WTC11 (cell line): ENCODE results near the gene TMEM204. TPM values are rescaled to one million over a fixed set of nuclear protein-coding genes. Genes with fewer than 3 reads are reported as not detected.

Source experiments
- ATAC-seq: fragments of 200-7000 bp; cut with Tn5 transposase; 2 replicates; pipeline ENCODE4 v1.10.0; 2021; ENCODE audit warnings: mild to moderate bottlenecking, moderate library complexity
- CTCF ChIA-PET: fragments of 300-600 bp; sonication (Branson Sonifier 250); formaldehyde crosslinking; loops from one replicate; lab custom pipeline; 2021; ENCODE audit warnings: antibody characterized with exemption; lab: Charles Lee
- POLR2A ChIA-PET: fragments of 350-600 bp; sonication (Branson Sonifier 250); formaldehyde crosslinking; loops from one replicate; lab custom pipeline; 2021; ENCODE audit warnings: antibody characterized with exemption; lab: Charles Lee
- DNase-seq: peaks from one replicate; pipeline ENCODE4 v3.0.0; 2021; ENCODE audit warnings: low spot score
- H3K27ac Mint-ChIP-seq: 2 replicates; pipeline ENCODE4 v1.8.0; 2021; ENCODE audit warnings: mixed read lengths
- H3K27me3 Mint-ChIP-seq: 2 replicates; pipeline ENCODE4 v1.8.0; 2021; ENCODE audit warnings: low read depth, mild to moderate bottlenecking, moderate library complexity, mixed read lengths
- H3K36me3 Mint-ChIP-seq: 2 replicates; pipeline ENCODE4 v1.8.0; 2021; ENCODE audit warnings: mixed read lengths
- H3K4me1 Mint-ChIP-seq: 2 replicates; pipeline ENCODE4 v1.8.0; 2022; ENCODE audit warnings: mixed read lengths
- H3K4me3 Mint-ChIP-seq: 2 replicates; pipeline ENCODE4 v1.8.0; 2021; ENCODE audit warnings: mild to moderate bottlenecking, moderate library complexity, mixed read lengths
- H3K9me3 Mint-ChIP-seq: 2 replicates; pipeline ENCODE4 v1.8.0; 2021; ENCODE audit warnings: mixed read lengths
- AR ChIP-seq: fragments of 250-450 bp; sonication (Bioruptor Pico); IDR thresholded peaks from 2 replicates; pipeline ENCODE4 v1.9.0; 2021; ENCODE audit warnings: mild to moderate bottlenecking
- ARID4B ChIP-seq: sonication (generic); formaldehyde crosslinking; IDR thresholded peaks from 2 replicates; pipeline ENCODE4 v1.8.0; 2023; ENCODE audit warnings: missing genetic modification reagents, mild to moderate bottlenecking, borderline replicate concordance
- ATF1 ChIP-seq: sonication (generic); formaldehyde crosslinking; IDR thresholded peaks from 2 replicates; pipeline ENCODE4 v1.8.1; 2023; ENCODE audit warnings: mild to moderate bottlenecking, moderate library complexity, missing genetic modification reagents
- ATF6 ChIP-seq: sonication (generic); formaldehyde crosslinking; IDR thresholded peaks from 2 replicates; pipeline ENCODE4 v1.8.1; 2023; ENCODE audit warnings: mild to moderate bottlenecking, missing genetic modification reagents
- FOXP1 ChIP-seq: sonication (generic); formaldehyde crosslinking; IDR thresholded peaks from 2 replicates; pipeline ENCODE4 v1.8.0; 2022; ENCODE audit warnings: missing genetic modification reagents, mild to moderate bottlenecking, moderate library complexity, borderline replicate concordance
- JUN ChIP-seq: sonication (generic); formaldehyde crosslinking; IDR thresholded peaks from 2 replicates; pipeline ENCODE4 v1.8.0; 2023; ENCODE audit warnings: mild to moderate bottlenecking, missing genetic modification reagents
- NR2C2 ChIP-seq: sonication (generic); formaldehyde crosslinking; IDR thresholded peaks from 2 replicates; pipeline ENCODE4 v1.8.0; 2022; ENCODE audit warnings: mild to moderate bottlenecking, missing genetic modification reagents
- PREB ChIP-seq: sonication (generic); formaldehyde crosslinking; IDR thresholded peaks from 2 replicates; pipeline ENCODE4 v1.8.1; 2022; ENCODE audit warnings: mild to moderate bottlenecking, missing genetic modification reagents, moderate library complexity, borderline replicate concordance
- ZBTB21 ChIP-seq: sonication (generic); formaldehyde crosslinking; IDR thresholded peaks from 2 replicates; pipeline ENCODE4 v1.8.1; 2023; ENCODE audit warnings: mild to moderate bottlenecking, missing genetic modification reagents, borderline replicate concordance
- ZNF281 ChIP-seq: sonication (generic); formaldehyde crosslinking; IDR thresholded peaks from 2 replicates; pipeline ENCODE4 v1.8.0; 2023; ENCODE audit warnings: mild to moderate bottlenecking, missing genetic modification reagents
- ZNF396 ChIP-seq: fragments of 250-450 bp; sonication (Bioruptor Pico); IDR thresholded peaks from 2 replicates; pipeline ENCODE4 v1.8.0; 2021; ENCODE audit warnings: mild to moderate bottlenecking, moderate library complexity, borderline replicate concordance
- ZNF416 ChIP-seq: fragments of 250-450 bp; sonication (Bioruptor Pico); IDR thresholded peaks from 2 replicates; pipeline ENCODE4 v1.9.0; 2021; ENCODE audit warnings: mild to moderate bottlenecking, inconsistent platforms
- ZNF532 ChIP-seq: fragments of 250-450 bp; sonication (Bioruptor Pico); IDR thresholded peaks from 2 replicates; pipeline ENCODE4 v1.9.0; 2021; ENCODE audit warnings: mild to moderate bottlenecking, borderline replicate concordance
- ZNF671 ChIP-seq: fragments of 250-450 bp; sonication (Bioruptor Pico); IDR thresholded peaks from 2 replicates; pipeline ENCODE4 v1.8.0; 2021; ENCODE audit warnings: mild to moderate bottlenecking
- ZSCAN18 ChIP-seq: fragments of 250-450 bp; sonication (Bioruptor Pico); IDR thresholded peaks from 2 replicates; pipeline ENCODE4 v2.1.2; 2022; ENCODE audit warnings: mild to moderate bottlenecking, moderate library complexity
- total RNA-seq: library from RNA; stranded (reverse); gene quantifications from 3 replicates; pipeline ENCODE4 v1.2.3, GENCODE V29; 2021

TMEM204 gene
- total RNA-seq, 1 experiment from 2014 or later, result 0.35 TPM

- H3K4me1 Mint-ChIP-seq, result no peaks in the 10 kb centered on the region
- no peaks in the 10 kb centered on the region for H3K27me3 Mint-ChIP-seq
- peaks cover 49% of the 10 kb centered on the region for H3K36me3 Mint-ChIP-seq
- CTCF ChIA-PET, result no interaction called here
- H3K9me3 Mint-ChIP-seq, result no peaks in the 10 kb centered on the region; the same call in 1 of the 2 replicates
- no peak for ATAC-seq
- TF ChIP-seq ARID4B (no peak), FOXP1 (CRISPR knock-in tag) (no peak), ZNF671 (CRISPR knock-in tag) (no peak), ATF1 (no peak)
- no peak overlapping the region for H3K4me3 Mint-ChIP-seq
- POLR2A ChIA-PET, result no interaction called here
- no peak overlapping the region for H3K27ac Mint-ChIP-seq
- DNase-seq, result no peak
Measured at GRCh38 chr16:1580956-1581355, 47.5 kb downstream of the TMEM204 start.

GRCh38 chr16:1581804-1582203 lies 48.3 kb downstream of the TMEM204 start:
- Mint-ChIP-seq H3K4me3 (no peak overlapping the region), H3K4me1 (no peaks in the 10 kb centered on the region), H3K27ac (no peak overlapping the region), H3K27me3 (no peaks in the 10 kb centered on the region), H3K36me3 (peaks cover 44% of the 10 kb centered on the region), H3K9me3 (no peaks in the 10 kb centered on the region; the same call in 1 of the 2 replicates)
- no peak for DNase-seq
- ChIA-PET POLR2A (no interaction called here), CTCF (no interaction called here)
- ATAC-seq, result no peak
- TF ChIP-seq ZNF281 (CRISPR knock-in tag) (no peak), NR2C2 (CRISPR knock-in tag) (no peak), PREB (no peak), ZSCAN18 (CRISPR knock-in tag) (no peak), ZNF396 (no peak), AR (CRISPR knock-in tag) (no peak), ZBTB21 (CRISPR knock-in tag) (no peak), ATF6 (CRISPR knock-in tag) (no peak), JUN (CRISPR knock-in tag) (no peak), ZNF532 (no peak), ZNF416 (CRISPR knock-in tag) (no peak)
